Measurements from ENCODE around the gene CELF2.
"Not testable (repeated sequence)": the region's sequence is repeated elsewhere in the genome, so short reads cannot be mapped to it uniquely, and the experiment has no call there.

Gene CELF2

GRCh38 chr10:11179516-11180105 is 161.9 kb downstream of the CELF2 start:
- DNase-seq, result no peak

- no peak for DNase-seq
Measured at GRCh38 chr10:11180228-11180627, 162.6 kb downstream of the CELF2 start.

GRCh38 chr10:11181978-11182377 is 164.3 kb downstream of the CELF2 start:
- DNase-seq, result no peak

- DNase-seq, result no peak
Measured at GRCh38 chr10:11183015-11183414, 165.3 kb downstream of the CELF2 start.

GRCh38 chr10:11184093-11184492 is 166.4 kb downstream of the CELF2 start:
- DNase-seq, result no peak

- not testable (repeated sequence) for DNase-seq
Measured at GRCh38 chr10:11185128-11185665, 167.5 kb downstream of the CELF2 start.

- no peak for DNase-seq
Measured at GRCh38 chr10:11186374-11186773, 168.7 kb downstream of the CELF2 start.

GRCh38 chr10:11189582-11190376 is 172.1 kb downstream of the CELF2 start:
- DNase-seq, result no peak

GRCh38 chr10:11191190-11191589 is 173.5 kb downstream of the CELF2 start:
- DNase-seq, result no peak

GRCh38 chr10:11191678-11192077 is 174.0 kb downstream of the CELF2 start:
- no peak for DNase-seq

GRCh38 chr10:11192304-11193000 is 174.8 kb downstream of the CELF2 start:
- DNase-seq, result no peak

GRCh38 chr10:11193001-11193551 is 175.4 kb downstream of the CELF2 start:
- no peak for DNase-seq

GRCh38 chr10:11194859-11195586 is 177.4 kb downstream of the CELF2 start:
- no peak for DNase-seq

- no peak for DNase-seq
Measured at GRCh38 chr10:11195623-11196022, 178.0 kb downstream of the CELF2 start.

- DNase-seq, result no peak
Measured at GRCh38 chr10:11197266-11197712, 179.6 kb downstream of the CELF2 start.

GRCh38 chr10:11197878-11198277 is 180.2 kb downstream of the CELF2 start:
- DNase-seq, result no peak

GRCh38 chr10:11201911-11202310 is 184.2 kb downstream of the CELF2 start:
- DNase-seq, result no peak

- no peak for DNase-seq
Measured at GRCh38 chr10:11204351-11204942, 186.8 kb downstream of the CELF2 start.

GRCh38 chr10:11205030-11205772 is 187.5 kb downstream of the CELF2 start:
- DNase-seq, result no peak

- no peak for DNase-seq
Measured at GRCh38 chr10:11206676-11207559, 189.2 kb downstream of the CELF2 start.

GRCh38 chr10:11207560-11207844 is 189.8 kb downstream of the CELF2 start:
- no peak for DNase-seq
